Measurements from ENCODE around the gene FAM120AOS.

Gene FAM120AOS

DNA sequence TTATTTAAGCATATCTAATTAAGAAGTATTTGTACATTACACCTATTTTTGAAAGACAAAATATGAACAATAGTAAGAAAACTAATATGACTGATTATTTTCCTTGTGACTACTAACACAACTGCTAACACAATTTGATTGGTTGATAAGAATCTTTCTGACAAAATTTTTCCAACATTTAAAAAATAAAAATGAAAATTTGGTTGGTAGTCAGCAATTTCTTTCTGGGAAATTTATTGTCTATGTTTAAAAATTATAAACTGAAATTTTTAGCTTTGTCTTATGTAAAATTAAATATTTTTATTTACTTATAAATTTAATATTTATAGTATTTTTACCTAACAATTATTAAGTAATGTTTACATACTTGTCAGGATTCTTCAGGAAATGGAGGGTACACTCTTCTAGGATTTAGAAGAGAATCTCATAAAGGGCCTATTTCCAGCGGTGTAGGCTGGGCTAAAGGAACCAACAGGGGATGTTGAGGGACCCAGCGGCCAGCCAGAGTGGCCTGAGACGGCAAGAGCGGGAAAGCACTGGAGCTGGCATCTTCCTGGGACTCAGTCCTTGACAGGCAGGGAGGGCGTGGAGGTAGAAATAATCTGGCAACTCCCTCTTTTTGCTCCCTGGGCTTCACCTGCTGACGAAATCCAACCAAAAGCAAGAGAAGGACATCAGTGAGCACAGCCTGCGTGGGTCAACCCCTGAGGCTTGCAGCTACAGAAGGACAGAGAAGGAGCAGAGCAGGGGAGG lies 16.6 kb downstream of the FAM120AOS start:
- Histone ChIP-seq H3K9ac (ENCODE audit: low read length) (no peak overlapping the region), H3K36me3 (replicated peaks; ENCODE audit: low read depth, low read length) (no peaks in the 10 kb centered on the region), H2AFZ (ENCODE audit: low read depth, low read length) (no peak overlapping the region), H3K9me3 (ENCODE audit: insufficient read depth, low read length) (no peaks in the 10 kb centered on the region), H4K20me1 (ENCODE audit: insufficient read depth, low read length) (no peaks in the 10 kb centered on the region), H3K27ac (ENCODE audit: low read length) (no peak overlapping the region), H3K4me3 (ENCODE audit: low read length) (no peak overlapping the region), H3K4me1 (ENCODE audit: low read length) (peaks cover 8% of the 10 kb centered on the region), H3K27me3 (ENCODE audit: low read depth, low read length) (no peaks in the 10 kb centered on the region), H3K4me2 (ENCODE audit: low read length) (no peak overlapping the region), H3K79me2 (ENCODE audit: low read length) (no peaks in the 10 kb centered on the region)
- TF ChIP-seq, protein P1, sequence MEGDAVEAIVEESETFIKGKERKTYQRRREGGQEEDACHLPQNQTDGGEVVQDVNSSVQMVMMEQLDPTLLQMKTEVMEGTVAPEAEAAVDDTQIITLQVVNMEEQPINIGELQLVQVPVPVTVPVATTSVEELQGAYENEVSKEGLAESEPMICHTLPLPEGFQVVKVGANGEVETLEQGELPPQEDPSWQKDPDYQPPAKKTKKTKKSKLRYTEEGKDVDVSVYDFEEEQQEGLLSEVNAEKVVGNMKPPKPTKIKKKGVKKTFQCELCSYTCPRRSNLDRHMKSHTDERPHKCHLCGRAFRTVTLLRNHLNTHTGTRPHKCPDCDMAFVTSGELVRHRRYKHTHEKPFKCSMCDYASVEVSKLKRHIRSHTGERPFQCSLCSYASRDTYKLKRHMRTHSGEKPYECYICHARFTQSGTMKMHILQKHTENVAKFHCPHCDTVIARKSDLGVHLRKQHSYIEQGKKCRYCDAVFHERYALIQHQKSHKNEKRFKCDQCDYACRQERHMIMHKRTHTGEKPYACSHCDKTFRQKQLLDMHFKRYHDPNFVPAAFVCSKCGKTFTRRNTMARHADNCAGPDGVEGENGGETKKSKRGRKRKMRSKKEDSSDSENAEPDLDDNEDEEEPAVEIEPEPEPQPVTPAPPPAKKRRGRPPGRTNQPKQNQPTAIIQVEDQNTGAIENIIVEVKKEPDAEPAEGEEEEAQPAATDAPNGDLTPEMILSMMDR (IDR thresholded peaks at IDR 0.05; ENCODE audit: low read depth, low read length): no peak
- no peak for TF ChIP-seq EZH2phosphoT487 (IDR thresholded peaks at IDR 0.05; ENCODE audit: low read depth)

DNA sequence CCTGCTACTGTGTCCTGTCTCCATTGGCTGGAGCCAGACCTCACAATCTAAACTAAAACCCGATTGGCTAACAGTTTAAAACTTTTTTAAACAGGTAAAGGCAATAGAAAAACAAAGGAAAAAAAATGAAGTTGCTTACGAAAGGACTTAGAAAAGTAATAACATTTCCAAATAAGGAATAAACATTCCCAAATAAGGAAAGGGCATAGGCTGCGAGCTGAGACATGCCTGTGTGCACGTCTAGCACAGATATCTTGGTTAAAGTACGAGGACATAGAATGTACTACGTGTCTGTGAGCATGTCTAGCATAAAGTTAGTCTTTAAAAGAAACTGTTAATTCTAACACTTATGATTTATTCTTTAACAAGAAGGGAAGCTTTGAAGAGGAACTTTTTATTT lies 17.2 kb downstream of the FAM120AOS start:
- Histone ChIP-seq H3K9me3 (ENCODE audit: insufficient read depth, low read length) (no peaks in the 10 kb centered on the region), H3K9ac (ENCODE audit: low read length) (no peak overlapping the region), H2AFZ (ENCODE audit: low read depth, low read length) (no peak overlapping the region), H3K27ac (ENCODE audit: low read length) (no peak overlapping the region), H3K79me2 (ENCODE audit: low read length) (no peaks in the 10 kb centered on the region), H3K4me2 (ENCODE audit: low read length) (no peak overlapping the region), H4K20me1 (ENCODE audit: insufficient read depth, low read length) (no peaks in the 10 kb centered on the region), H3K4me1 (ENCODE audit: low read length) (peaks cover 8% of the 10 kb centered on the region), H3K27me3 (ENCODE audit: low read depth, low read length) (no peaks in the 10 kb centered on the region), H3K4me3 (ENCODE audit: low read length) (no peak overlapping the region), H3K36me3 (replicated peaks; ENCODE audit: low read depth, low read length) (no peaks in the 10 kb centered on the region)
- TF ChIP-seq, protein P1 (IDR thresholded peaks at IDR 0.05; ENCODE audit: low read depth, low read length): no peak
- TF ChIP-seq EZH2phosphoT487 (IDR thresholded peaks at IDR 0.05; ENCODE audit: low read depth): no peak

DNA sequence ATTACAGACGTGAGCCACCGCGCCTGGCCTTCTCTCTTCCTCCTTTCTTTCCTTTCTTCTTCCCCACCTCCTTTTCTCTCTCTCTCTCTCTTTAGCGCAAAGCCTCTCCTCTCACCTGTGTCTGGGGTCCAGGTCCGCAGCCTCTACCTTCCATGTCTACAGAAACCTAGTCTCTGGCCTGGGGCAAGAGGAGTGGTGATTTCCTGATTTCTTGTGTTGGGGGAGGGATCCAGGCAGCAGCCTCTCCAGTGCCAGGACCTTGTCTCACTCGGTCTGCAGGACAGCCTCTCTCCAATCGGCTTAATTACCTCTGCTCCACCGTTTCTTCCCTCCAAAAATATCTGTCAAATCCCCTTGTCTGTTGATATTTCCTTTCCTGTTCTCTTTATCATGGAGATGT lies 18.0 kb downstream of the FAM120AOS start:
- no peak overlapping the region for H2AFZ ChIP-seq (ENCODE audit: low read depth, low read length)
- TF ChIP-seq, protein P1 (IDR thresholded peaks at IDR 0.05; ENCODE audit: low read depth, low read length): no peak
- no peak for TF ChIP-seq EZH2phosphoT487 (IDR thresholded peaks at IDR 0.05; ENCODE audit: low read depth)
- H3K4me3 ChIP-seq (ENCODE audit: low read length): no peak overlapping the region
- H3K4me2 ChIP-seq (ENCODE audit: low read length): no peak overlapping the region
- no peak overlapping the region for H3K9ac ChIP-seq (ENCODE audit: low read length)
- peaks cover 8% of the 10 kb centered on the region for H3K4me1 ChIP-seq (ENCODE audit: low read length)
- H3K36me3 ChIP-seq (replicated peaks; ENCODE audit: low read depth, low read length): no peaks in the 10 kb centered on the region
- no peaks in the 10 kb centered on the region for H4K20me1 ChIP-seq (ENCODE audit: insufficient read depth, low read length)
- H3K27ac ChIP-seq (ENCODE audit: low read length): no peak overlapping the region
- no peaks in the 10 kb centered on the region for H3K79me2 ChIP-seq (ENCODE audit: low read length)
- H3K9me3 ChIP-seq (ENCODE audit: insufficient read depth, low read length): no peaks in the 10 kb centered on the region
- H3K27me3 ChIP-seq (ENCODE audit: low read depth, low read length): no peaks in the 10 kb centered on the region

DNA sequence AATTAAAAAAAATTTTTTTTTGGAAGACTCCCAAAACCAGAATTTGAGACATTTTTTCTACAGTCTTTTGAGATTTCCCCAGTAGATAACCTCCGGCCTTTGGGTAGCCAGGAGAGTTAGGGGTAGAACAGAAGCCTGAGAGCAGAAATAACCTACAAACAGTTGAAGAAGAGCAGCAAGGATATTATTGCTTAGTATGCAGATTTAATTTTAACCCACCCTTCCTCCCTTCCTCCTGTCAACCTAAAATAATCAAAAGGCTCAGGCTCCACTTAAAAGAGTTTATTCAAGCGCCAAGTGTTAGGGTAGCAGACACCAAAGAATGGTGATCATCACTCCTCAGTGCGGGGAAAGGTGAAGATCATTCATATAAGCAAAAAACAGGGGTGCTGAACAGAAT lies 19.3 kb downstream of the FAM120AOS start:
- no peaks in the 10 kb centered on the region for H3K79me2 ChIP-seq (ENCODE audit: low read length)
- H3K27me3 ChIP-seq (ENCODE audit: low read depth, low read length): no peaks in the 10 kb centered on the region
- no peak overlapping the region for H2AFZ ChIP-seq (ENCODE audit: low read depth, low read length)
- H3K4me3 ChIP-seq (ENCODE audit: low read length): no peak overlapping the region
- no peak overlapping the region for H3K9ac ChIP-seq (ENCODE audit: low read length)
- H4K20me1 ChIP-seq (ENCODE audit: insufficient read depth, low read length): no peaks in the 10 kb centered on the region
- H3K4me2 ChIP-seq (ENCODE audit: low read length): no peak overlapping the region
- no peaks in the 10 kb centered on the region for H3K36me3 ChIP-seq (replicated peaks; ENCODE audit: low read depth, low read length)
- TF ChIP-seq, protein P1 (IDR thresholded peaks at IDR 0.05; ENCODE audit: low read depth, low read length): no peak
- no peak for TF ChIP-seq EZH2phosphoT487 (IDR thresholded peaks at IDR 0.05; ENCODE audit: low read depth)
- no peak overlapping the region for H3K27ac ChIP-seq (ENCODE audit: low read length)
- no peaks in the 10 kb centered on the region for H3K9me3 ChIP-seq (ENCODE audit: insufficient read depth, low read length)
- peaks cover 8% of the 10 kb centered on the region for H3K4me1 ChIP-seq (ENCODE audit: low read length)

All from OCI-LY3 (cell line).